ENCODE data around the gene HRAS.

HRAS gene

GRCh38 chr11:494761-495536, 40.4 kb downstream of the HRAS start:
- DNase-seq (ENCODE audit: low spot score), result no peak

GRCh38 chr11:492427-493226, 42.7 kb downstream of the HRAS start:
- DNase-seq (ENCODE audit: low spot score), result no peak

- no peak for DNase-seq (ENCODE audit: low spot score)
Measured at GRCh38 chr11:491358-491757, 44.0 kb downstream of the HRAS start.

- DNase-seq (ENCODE audit: low spot score), result no peak
Measured at GRCh38 chr11:490930-491260, 44.5 kb downstream of the HRAS start.

- no peak for DNase-seq (ENCODE audit: low spot score)
Measured at GRCh38 chr11:490186-490929, 45.0 kb downstream of the HRAS start.

- no peak for DNase-seq (ENCODE audit: low spot score)
Measured at GRCh38 chr11:489610-490185, 45.7 kb downstream of the HRAS start.

- no peak for DNase-seq (ENCODE audit: low spot score)
Measured at GRCh38 chr11:488992-489391, 46.4 kb downstream of the HRAS start.

GRCh38 chr11:488579-488978, 46.8 kb downstream of the HRAS start:
- DNase-seq (ENCODE audit: low spot score), result no peak

GRCh38 chr11:488062-488461, 47.3 kb downstream of the HRAS start:
- no peak for DNase-seq (ENCODE audit: low spot score)

- DNase-seq (ENCODE audit: low spot score), result no peak
Measured at GRCh38 chr11:487571-488021, 47.8 kb downstream of the HRAS start.

GRCh38 chr11:486189-486588, 49.2 kb downstream of the HRAS start:
- no peak for DNase-seq (ENCODE audit: low spot score)

- no peak for DNase-seq (ENCODE audit: low spot score)
Measured at GRCh38 chr11:484616-485015, 50.8 kb downstream of the HRAS start.
